HG02763 (cell line): Measurements from ENCODE around the gene ATXN1.

Experiments
- ATAC-seq: cut with Tn5 transposase; IDR thresholded peaks from one replicate; pipeline ENCODE4 v1.9.1; 2021; ENCODE audit warnings: mild to moderate bottlenecking, moderate library complexity; ENCODE audit not compliant: unreplicated experiment

Gene ATXN1

DNA sequence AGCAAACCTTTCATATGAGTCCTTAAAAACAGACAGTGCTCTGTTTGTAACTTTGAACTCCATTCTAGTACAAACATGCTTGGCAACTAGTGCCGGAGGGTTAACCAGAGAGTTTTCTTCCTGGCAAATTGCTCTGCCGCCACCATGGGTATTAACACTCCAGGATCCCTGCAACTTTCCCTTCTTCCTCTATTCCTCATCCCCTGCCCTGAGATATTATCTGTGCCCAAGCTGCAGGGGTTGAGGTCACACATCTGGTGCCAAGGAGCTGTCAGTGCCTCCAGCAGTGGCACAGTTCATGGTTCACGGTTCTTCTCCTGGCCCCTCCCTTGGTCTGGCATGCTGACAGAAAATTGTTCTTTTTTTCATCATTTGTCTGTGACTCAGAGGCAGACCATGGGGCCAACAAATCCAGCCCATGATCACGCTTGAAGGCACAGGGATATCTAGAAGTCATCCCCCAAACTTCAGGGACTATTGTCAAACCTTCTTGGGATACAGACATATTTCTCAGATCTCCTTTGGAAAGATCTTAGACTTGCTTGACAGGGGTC lies 77.5 kb downstream of the ATXN1 start:
- no peak for ATAC-seq

DNA sequence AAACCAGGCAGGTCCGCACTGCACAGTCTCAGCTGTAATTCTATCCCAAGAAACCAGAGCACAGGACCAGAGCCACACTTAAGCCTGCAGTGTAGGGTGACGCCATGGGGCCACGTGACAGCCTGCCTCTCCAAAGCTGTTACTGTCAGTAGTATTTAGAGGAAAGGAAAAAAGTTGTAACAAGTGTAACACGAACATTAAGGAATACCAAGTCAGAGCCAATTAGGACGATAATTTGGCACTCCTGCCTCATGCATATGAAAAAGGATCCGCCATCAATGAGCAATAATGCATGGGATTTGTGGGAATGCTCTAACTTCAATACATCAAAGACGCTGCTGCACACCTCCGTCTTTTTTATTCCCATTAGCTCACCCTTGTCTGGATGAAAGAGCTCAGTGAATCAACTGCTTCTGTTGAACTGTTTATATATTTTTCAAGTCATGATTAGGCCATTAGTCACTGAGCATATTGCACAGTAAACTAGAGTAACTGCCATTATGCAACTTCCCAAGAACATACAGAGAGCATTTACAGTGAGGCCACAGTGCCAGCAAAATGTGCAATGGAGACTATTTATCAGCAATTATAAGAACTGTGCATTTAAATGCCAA lies 79.9 kb downstream of the ATXN1 start:
- no peak for ATAC-seq

DNA sequence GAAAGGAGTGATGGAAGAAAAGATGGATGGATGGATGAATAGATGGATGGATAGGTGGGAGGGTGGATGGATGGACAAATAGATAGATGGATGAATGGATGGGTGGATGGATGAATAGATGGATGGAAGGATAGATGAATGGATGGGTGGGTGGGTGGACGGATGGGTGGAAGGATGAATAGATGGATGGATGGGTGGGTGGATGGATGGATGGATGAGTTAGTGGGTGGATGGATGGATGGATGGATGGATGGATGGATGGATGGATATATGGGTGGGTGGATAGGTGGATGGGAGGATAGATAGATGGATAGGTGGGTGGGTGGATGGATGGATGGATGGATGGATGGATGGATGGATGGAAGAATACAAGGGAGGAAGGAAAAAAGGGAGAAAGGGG lies 82.2 kb downstream of the ATXN1 start:
- ATAC-seq = no peak

DNA sequence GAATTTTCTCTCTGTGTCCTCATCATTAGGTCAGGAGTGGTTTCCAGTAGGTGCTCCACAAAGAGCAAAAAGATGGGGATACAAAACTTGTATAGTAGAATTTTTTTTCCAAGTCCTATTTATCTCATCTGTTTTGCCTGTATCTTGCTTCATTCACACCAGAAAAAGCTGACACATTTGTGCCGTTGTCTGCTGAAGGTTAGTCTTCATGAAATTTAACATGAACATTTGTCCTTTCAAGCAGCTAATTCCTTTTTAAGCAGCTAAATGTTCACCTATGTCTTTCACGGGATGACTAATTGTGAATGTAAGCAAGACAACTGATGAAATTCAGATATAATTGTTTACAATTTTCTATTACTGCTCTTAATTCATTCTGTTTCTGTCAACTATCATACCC lies 83.8 kb downstream of the ATXN1 start:
- no peak for ATAC-seq

DNA sequence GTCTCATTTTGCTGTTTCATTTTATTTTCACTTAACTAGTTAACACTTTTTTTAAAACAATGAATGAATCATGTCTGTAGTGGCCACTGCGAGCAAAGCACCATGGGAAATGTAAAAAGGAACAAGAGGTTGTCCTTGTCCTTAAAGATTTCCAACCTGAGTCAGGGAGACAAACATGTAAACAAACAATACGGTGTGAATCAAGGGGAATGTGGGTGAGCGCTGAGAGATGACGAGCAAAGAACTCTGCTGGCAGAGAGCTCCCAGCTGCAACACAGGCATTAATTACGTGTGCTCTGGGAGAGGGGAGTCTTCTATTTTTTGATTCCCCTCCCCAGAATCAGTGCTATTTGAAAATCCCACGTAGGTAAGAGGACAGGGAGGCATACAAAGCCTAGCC lies 84.3 kb downstream of the ATXN1 start:
- no peak for ATAC-seq

DNA sequence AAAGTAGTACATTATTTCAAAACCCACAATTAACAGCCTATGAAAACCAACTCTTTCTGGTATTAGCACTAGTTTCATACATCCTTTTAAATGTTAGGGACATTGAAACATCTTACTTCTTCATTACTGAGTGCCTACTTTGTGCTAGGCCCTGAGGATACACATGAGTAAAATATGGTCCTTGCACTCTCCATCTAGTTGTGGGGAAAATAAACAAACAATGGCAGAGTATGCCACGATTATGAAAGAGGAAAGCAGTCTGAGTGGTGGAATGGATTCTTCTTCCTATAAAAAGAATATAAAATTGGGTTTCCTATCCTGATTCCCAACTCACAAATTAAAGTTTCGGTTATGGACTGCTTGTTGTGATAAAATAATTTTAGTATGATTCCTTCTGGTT lies 84.9 kb downstream of the ATXN1 start:
- ATAC-seq = no peak

DNA sequence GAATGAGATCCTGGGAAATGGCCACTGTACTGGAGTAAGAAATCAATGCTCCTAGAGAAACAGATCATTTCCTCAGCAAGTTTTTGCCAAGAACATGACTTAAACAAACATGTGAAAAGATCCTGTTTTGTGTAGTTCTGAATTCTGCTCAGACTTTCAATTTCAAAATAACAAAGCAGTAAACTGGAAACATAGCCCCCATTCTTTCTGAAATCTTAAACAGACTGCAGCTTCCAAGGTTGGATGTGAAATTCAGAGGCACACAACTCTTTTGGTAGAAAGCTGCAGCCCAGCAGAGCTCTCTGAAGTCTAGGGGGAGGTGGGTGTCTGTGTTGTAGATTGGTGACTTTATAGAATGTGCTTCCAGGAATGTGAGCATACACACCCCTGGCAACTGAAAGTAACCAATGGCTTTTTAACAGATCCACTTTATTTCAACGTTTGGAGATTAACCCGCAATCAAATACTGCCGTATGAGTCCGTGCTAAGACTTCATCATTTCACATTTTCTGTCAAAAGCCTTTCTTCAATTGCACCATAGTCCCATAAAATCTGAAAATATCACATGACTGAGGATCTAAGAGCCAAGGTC lies 86.4 kb downstream of the ATXN1 start:
- ATAC-seq = no peak

DNA sequence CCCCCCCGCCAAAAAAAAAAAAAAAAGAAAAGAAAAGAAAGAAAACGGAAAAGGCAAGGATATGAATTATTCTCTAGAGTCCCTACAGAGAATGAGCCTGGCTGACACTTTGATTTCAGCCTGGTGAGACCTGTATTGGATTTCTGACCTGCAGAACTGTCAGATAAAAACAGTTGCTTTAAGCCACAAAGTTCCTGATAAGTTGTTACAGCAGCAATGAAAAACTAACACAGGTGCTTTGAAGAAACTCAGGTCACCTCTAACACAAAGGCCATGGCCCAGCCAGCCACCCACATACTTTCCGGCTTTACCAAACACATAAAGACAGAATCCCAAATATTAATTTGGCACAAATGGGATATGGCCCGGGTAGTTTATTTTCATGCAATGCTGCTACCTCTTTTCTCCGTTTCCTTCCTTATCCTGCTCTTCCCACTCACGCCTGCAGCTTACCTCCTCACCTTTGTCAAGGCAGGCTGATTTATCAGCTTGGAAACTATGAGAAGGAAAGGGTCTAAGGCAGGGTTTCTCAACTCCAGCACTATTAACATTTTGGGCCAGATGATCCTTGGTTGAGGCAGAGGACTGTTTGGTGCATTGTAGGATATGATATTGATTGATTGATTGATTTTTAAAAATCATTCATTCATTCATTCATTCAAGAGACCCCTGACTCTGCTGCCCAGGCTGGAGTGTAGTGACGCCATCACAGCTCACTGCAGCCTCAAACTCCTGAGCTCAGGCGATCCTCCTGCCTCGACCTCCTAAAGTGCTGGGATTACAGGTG lies 88.1 kb downstream of the ATXN1 start:
- ATAC-seq = no peak

DNA sequence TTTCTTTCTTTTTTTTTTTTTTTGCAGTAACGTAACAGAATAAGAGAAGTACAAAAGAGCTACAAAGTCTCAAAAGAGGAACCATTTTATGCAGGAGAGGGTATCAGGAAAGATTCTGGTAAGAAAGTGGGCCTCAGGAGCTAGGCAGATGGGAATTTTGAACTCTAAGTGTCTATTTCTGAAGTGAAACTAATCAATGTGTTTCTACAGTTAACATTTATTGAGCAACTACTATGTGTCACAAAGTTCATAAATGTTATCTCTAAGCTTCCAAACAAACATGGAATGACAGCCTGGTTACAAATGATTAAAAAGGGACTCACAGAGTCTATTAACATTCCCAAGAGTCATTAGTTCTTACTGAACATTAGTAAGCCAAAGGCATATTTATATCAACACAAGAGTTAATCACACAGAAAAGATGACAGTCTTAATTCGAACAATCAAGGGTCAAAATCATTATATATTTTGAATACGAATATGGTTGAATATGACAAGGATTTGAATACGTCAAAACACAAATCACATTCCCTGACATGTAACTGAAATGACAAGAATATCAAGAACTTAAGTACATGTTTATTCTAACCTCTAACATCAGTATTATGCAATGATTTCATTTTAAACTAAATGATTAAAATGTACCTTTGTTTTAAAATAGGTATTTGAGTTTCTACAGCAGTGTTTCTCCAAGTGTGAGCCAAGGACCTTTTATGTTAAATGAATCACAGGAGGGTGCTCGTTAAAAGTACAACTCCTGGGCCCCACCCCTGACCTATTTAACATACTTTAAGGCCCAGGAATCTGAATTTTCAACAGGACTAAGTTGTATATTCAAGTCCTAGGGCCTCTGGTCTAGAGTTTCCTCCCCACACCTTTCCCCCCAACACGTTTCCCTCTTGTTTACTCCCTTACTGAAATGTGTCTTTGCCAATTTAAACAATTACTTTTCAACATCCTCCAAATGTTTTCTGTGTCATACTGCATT lies 89.7 kb downstream of the ATXN1 start:
- no peak for ATAC-seq

DNA sequence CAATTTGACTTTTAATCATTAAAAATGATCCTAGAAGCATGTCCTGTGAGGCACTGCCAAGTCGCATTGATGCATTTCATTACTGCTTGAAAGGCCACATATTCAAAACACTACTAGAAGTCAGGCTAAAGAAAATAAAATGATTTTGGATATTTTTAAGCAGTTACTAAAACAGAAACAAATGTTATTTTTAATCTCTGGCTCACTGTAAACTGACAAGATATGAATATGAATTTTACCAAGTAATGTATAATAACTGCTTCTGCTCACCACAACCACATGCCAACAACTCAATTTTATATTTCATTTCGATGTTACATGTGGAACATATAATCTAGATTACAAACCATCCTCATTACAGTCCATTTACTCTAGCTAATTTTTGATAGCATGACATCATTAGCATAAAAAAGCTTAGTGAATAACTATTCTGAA lies 90.6 kb downstream of the ATXN1 start:
- no peak for ATAC-seq

DNA sequence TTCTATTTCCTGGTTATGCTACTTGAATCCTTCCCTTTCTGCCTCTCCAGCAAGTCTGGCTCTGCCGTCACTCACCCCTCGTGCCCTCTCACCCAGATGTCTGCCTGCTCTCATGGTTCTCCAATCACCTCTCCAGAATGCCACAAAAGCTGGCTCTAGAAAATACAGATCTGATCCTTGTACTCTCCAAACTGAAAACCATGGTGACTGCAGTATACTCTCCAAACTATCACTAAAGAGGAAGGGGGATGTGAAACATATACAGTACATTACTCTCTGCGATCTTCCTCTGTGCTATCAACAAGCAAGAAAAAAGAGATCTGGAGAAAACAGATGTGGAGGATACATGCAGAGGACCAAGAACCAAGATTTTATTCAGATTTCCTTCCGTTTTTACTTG lies 91.1 kb downstream of the ATXN1 start:
- ATAC-seq = no peak

DNA sequence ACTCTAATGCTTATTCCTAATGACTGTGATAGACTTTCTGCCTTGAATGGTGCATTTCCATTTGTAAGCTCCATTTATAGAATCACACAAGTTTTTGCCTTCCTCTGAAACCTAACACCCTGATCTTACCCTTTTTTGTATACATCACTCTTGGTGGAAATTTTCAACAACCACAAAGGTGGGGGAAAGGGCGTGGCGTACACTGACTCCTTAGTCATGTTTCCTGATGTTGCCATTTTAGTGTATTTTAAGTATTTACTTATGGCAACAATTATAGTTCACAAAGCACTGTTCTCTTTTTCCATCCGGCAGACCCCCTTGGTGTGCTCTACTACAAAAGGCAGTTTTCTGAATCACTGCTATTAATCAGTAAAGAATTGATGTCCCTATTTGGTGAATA lies 92.0 kb downstream of the ATXN1 start:
- no peak for ATAC-seq

DNA sequence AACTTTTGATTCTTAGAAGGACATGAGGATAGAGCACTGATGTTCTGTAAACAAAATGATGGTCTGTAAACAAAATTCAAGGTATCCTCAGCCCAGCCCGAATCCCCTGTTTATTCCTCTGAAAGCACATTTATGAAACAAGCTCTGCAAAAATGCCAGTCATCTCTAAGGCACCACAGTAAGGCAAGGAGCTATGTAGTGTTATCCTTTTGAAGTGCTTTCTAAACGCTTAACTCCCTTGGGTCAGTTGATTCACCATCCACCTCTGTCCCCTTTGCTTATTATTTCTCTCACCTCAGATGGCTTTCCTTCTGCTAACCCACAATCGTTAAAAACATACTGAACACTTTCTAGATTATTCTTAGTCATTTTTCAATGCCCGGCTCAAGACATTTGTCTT lies 93.8 kb downstream of the ATXN1 start:
- ATAC-seq = no peak

DNA sequence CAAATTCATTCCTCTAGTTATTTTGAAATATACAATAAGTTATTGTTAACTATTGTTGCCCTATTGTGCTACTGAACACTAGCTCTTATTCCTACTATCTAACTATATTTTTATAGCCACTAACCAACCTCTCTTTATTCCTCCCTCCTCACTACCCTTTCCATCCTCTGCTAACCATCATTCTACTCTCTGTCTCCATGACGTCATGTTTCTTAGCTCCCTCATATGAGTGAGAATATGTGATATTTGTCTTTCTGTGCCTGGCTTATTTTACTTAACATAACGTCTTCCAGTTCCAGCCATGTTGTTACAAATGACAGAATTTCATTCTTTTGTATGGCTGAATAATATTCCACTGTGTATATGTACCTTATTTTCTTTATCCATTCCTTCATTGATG lies 95.3 kb downstream of the ATXN1 start:
- ATAC-seq = no peak

DNA sequence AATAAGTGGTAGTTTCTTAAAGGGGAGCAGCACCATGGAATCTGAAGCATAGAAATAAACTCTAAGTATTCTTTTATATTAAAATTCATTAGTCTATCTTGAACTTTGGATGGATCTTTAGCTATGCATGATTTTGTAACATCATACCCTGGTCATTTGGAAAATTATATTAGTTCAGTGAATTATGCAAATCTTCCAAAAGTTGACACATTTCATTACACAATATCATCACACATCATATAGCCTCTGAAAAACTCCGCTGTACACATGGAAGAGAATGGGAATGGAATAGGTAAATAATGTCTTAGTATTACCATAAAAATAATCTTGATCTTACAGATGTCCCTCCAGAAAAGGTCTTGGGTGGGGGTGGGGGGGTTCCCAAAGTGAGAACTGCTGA lies 96.1 kb downstream of the ATXN1 start:
- ATAC-seq = no peak

DNA sequence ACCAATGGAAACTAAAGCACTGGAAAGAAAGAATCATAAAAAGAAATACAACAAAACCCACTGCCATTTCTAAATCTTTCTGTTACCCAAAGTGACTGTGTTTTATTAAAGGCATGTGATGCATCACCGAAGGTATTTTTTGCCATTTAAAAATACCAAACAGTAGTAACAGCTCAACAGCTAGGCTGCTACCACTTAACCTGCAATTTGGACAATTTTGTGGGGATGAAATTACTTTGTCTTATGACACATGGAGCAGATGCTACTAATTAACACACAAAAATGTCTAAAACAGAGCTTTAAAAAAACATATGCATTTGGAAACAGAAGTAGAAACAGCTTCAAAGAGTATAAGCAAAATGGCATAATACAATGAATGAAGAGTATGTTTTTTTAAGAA lies 97.4 kb downstream of the ATXN1 start:
- ATAC-seq = no peak

DNA sequence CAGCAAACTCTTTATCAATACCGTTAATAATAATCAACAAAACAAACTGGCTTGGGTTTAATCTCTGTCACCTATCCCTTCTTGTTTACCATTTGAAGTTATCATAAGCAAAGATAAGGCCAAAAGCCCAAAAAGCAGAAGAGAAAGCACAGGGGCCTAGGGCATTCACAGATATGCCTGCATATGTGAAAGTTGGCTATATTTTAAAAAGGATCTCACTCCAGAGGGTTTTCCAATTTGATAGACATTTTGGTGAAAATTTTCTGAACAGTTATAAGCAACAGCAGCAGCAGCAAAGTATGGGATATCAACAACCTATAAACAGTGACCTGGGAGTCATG lies 101.1 kb downstream of the ATXN1 start:
- ATAC-seq = no peak

DNA sequence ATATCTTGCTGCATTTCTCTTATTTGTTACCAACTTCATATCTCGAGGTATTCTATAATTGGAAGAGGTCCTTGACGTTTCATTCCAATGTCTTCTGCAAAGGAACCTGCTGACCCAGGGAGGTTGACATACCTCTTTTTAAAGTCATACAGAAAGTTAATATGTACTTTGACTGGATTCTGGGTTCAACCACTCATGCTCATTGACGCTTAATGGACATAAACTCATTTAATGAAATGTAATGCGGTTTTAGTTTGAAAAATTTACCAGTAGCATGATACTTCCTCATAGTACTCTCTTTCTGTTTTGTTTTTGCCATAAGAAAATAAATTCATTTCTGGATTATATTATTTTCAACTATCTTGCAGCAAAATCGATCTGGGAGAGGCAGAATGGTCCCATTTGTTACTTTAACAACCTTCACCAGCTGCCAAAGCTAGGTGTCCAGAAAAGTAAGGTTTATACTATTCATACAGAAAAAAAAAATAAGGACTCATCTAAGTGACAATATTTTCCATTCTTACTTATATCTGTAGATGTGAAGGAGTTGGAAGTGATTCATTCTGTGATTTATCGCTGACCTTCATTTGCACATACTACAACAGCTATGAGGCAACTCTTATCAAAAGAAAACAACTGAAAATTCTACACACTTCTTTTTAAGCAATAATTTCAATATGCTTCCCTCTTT lies 101.6 kb downstream of the ATXN1 start:
- no peak for ATAC-seq

DNA sequence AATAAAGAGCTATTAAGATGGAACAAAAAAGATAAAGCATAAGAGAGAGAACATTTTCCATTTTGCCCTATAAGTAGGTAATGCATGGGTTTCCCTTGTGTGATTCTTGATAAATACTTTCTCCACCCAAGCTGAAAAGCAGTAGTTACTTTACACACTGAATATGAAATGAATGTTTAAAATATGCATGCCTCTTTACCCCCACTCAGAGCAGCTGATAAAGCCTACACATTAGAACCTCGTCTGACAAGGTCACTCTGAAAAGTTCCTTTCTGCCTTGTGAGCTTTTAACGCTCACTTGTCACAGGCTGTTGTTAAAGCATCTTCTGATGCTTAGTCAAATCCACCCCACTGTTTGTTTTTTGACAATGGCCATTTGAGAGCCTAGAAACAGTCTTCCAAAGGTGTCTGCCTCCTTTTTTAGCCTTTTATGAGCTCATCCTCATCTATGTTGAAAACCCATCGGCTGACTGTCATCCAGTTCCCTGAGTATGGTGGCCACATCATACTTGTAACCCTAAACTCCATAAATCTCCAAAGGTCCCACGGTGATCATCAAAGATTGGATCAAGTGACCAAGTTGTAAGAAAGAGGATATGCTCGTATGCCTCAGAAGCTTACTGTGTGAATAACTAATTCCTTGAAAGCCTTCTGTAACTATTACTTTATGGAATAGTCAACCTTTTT lies 102.8 kb downstream of the ATXN1 start:
- ATAC-seq = no peak

DNA sequence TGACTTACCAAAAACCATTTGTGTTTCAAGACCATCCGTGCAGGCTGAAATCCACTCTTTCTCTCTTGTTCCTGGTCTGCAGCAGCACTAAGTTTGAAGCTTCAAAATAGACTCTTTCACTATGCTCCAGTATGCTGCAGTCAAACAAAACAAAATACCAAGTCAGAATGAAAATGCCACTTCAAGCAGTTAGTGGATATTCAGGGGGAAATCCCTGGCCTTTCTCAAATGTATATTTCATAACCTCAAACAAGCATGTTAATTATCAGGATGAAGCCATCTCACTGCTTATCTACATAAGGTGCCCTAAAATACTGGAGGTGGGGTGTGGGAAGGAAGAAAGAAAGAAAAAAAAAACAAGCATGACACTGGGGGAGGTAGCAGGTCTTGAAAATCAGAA lies 103.5 kb downstream of the ATXN1 start:
- ATAC-seq = no peak
